Measurements from ENCODE around the gene DNAH11. TPM values are rescaled to one million over a fixed set of nuclear protein-coding genes. Genes with fewer than 3 reads are reported as not detected.

DNAH11 gene
- total RNA-seq, 1 experiment from 2014 or later = 1.6 TPM

GRCh38 chr7:21707566-21707965 lies 164.7 kb downstream of the DNAH11 start:
- H3K9me2 ChIP-seq (replicated peaks; ENCODE audit: low read length) = no peaks in the 10 kb centered on the region
- intact Hi-C loops (cut with micrococcal nuclease) = no loop called here
- no peaks in the 10 kb centered on the region for H3K4me1 ChIP-seq (ENCODE audit: insufficient read depth, low read length)
- H3K27me3 ChIP-seq (ENCODE audit: low read length) = peaks cover 20% of the 10 kb centered on the region
- H3K4me3 ChIP-seq (ENCODE audit: low read length) = no peak overlapping the region
- CTCF ChIA-PET = no interaction called here
- no peak for TF ChIP-seq CTCF (conservative IDR thresholded peaks at IDR 0.05; ENCODE audit: low read depth, low read length)
- no peak for TF ChIP-seq EZH2phosphoT487 (IDR thresholded peaks at IDR 0.05; ENCODE audit: borderline replicate concordance, low read length)
- TF ChIP-seq EZH2 (IDR thresholded peaks at IDR 0.05; ENCODE audit: low read length, unreplicated experiment) = no peak
- H3F3A ChIP-seq (ENCODE audit: low read length, unreplicated experiment) = no peaks in the 10 kb centered on the region
- no peaks in the 10 kb centered on the region for H4K20me1 ChIP-seq (ENCODE audit: low read length)
- no peak overlapping the region for H3K9ac ChIP-seq (ENCODE audit: low read length)
- no peak for ATAC-seq
- DNase-seq = no peak
- no peaks in the 10 kb centered on the region for H3K9me3 ChIP-seq (ENCODE audit: low read length)
- H2AFZ ChIP-seq (ENCODE audit: low read length) = no peak overlapping the region
- no peaks in the 10 kb centered on the region for H3K36me3 ChIP-seq (ENCODE audit: low read depth, low read length)
- BruUV-seq (replicated peaks) = no TSS peak
- POLR2A ChIA-PET (ENCODE audit: unreplicated experiment) = no interaction called here
- H3K79me2 ChIP-seq (ENCODE audit: low read length) = no peaks in the 10 kb centered on the region
- no peak overlapping the region for H3K4me2 ChIP-seq (ENCODE audit: low read length)
- H3K27ac ChIP-seq (ENCODE audit: low read length) = no peak overlapping the region

GRCh38 chr7:21708096-21708495 lies 165.3 kb downstream of the DNAH11 start:
- Histone ChIP-seq H3K9me3 (ENCODE audit: low read length) (no peaks in the 10 kb centered on the region), H3K79me2 (ENCODE audit: low read length) (no peaks in the 10 kb centered on the region), H3K36me3 (ENCODE audit: low read depth, low read length) (no peaks in the 10 kb centered on the region), H3K4me1 (ENCODE audit: insufficient read depth, low read length) (no peaks in the 10 kb centered on the region), H4K20me1 (ENCODE audit: low read length) (no peaks in the 10 kb centered on the region), H3K27me3 (ENCODE audit: low read length) (peaks cover 23% of the 10 kb centered on the region), H3F3A (ENCODE audit: low read length, unreplicated experiment) (no peaks in the 10 kb centered on the region), H3K4me3 (ENCODE audit: low read length) (no peak overlapping the region), H3K9me2 (replicated peaks; ENCODE audit: low read length) (no peaks in the 10 kb centered on the region), H3K9ac (ENCODE audit: low read length) (no peak overlapping the region), H2AFZ (ENCODE audit: low read length) (no peak overlapping the region), H3K27ac (ENCODE audit: low read length) (no peak overlapping the region), H3K4me2 (ENCODE audit: low read length) (no peak overlapping the region)
- CTCF ChIA-PET = no interaction called here
- no peak for ATAC-seq
- no peak for TF ChIP-seq EZH2phosphoT487 (IDR thresholded peaks at IDR 0.05; ENCODE audit: borderline replicate concordance, low read length)
- TF ChIP-seq CTCF (conservative IDR thresholded peaks at IDR 0.05; ENCODE audit: low read depth, low read length) = no peak
- no peak for TF ChIP-seq EZH2 (IDR thresholded peaks at IDR 0.05; ENCODE audit: low read length, unreplicated experiment)
- POLR2A ChIA-PET (ENCODE audit: unreplicated experiment) = no interaction called here
- intact Hi-C loops (cut with micrococcal nuclease) = no loop called here
- DNase-seq = no peak
- BruUV-seq (replicated peaks) = no TSS peak

GRCh38 chr7:21717323-21717722 lies 174.5 kb downstream of the DNAH11 start:
- ChIA-PET POLR2A (ENCODE audit: unreplicated experiment) (no interaction called here), CTCF (no interaction called here)
- no peaks in the 10 kb centered on the region for H3K79me2 ChIP-seq (ENCODE audit: low read length)
- H3F3A ChIP-seq (ENCODE audit: low read length, unreplicated experiment) = no peaks in the 10 kb centered on the region
- intact Hi-C loops (cut with micrococcal nuclease) = no loop called here
- no peaks in the 10 kb centered on the region for H3K36me3 ChIP-seq (ENCODE audit: low read depth, low read length)
- no peak overlapping the region for H2AFZ ChIP-seq (ENCODE audit: low read length)
- TF ChIP-seq EZH2 (IDR thresholded peaks at IDR 0.05; ENCODE audit: low read length, unreplicated experiment) (no peak), EZH2phosphoT487 (IDR thresholded peaks at IDR 0.05; ENCODE audit: borderline replicate concordance, low read length) (no peak), CTCF (conservative IDR thresholded peaks at IDR 0.05; ENCODE audit: low read depth, low read length) (no peak)
- DNase-seq (no peak), ATAC-seq (no peak)
- no peak overlapping the region for H3K4me2 ChIP-seq (ENCODE audit: low read length)
- no peaks in the 10 kb centered on the region for H3K4me1 ChIP-seq (ENCODE audit: insufficient read depth, low read length)
- peaks cover 70% of the 10 kb centered on the region for H3K27me3 ChIP-seq (ENCODE audit: low read length)
- no peak overlapping the region for H3K9ac ChIP-seq (ENCODE audit: low read length)
- no peaks in the 10 kb centered on the region for H4K20me1 ChIP-seq (ENCODE audit: low read length)
- H3K9me3 ChIP-seq (ENCODE audit: low read length) = no peaks in the 10 kb centered on the region
- no TSS peak for BruUV-seq (replicated peaks)
- H3K4me3 ChIP-seq (ENCODE audit: low read length) = no peak overlapping the region
- no peaks in the 10 kb centered on the region for H3K9me2 ChIP-seq (replicated peaks; ENCODE audit: low read length)
- no peak overlapping the region for H3K27ac ChIP-seq (ENCODE audit: low read length)

Measured in PC-3 (cell line).